CD4-positive, alpha-beta T cell treated with Interleukin-10 for 1 hour (primary cell): Measurements from ENCODE around the gene FBXL16.
A peak's percentile ranks its signal among the peaks of the same experiment; 100 is the strongest.

ENCODE experiments used
- DNase-seq: peaks from one replicate; pipeline ENCODE4 v3.0.0-alpha.2; 2020

FBXL16 gene

DNA sequence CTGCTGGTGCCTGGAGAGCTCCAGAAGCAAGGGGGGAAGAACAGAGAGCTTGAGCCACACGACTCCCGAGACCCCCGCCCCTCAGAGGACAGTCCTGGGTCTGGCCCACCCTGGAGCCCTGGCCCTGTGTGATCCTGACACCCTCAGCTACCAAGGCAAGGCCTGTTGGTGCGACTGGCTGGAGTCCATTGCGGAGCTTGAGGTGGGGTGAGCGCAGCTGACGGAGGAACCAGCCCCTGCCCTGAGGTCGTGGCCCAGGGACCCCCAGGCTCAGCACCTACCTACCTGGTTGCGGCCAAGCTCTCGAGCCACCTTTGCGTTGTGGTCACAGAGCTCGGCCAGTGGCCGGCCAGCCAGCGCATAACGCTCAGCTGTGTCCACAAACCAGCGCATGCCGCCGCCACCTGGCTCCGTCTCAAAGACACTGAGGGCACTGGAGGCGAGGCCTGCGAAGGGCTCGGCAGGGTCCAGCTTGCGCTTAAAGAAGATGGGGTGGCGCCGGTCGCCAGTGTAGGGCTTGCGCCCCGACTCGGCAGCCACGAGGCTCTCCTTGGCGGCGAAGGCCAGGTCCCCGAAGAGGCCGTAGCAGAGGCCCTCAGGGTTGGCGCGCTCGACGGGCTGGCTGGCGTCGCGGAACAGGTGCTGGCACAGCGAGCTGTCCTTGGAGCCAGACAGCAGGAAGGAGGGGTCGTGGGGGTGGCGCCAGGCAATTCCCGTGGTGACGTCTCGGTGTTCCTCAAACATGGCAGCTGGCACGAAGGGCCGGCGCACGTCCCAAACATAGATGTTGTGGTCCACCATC lies 18.9 kb downstream of the FBXL16 start:
- no peak for DNase-seq

DNA sequence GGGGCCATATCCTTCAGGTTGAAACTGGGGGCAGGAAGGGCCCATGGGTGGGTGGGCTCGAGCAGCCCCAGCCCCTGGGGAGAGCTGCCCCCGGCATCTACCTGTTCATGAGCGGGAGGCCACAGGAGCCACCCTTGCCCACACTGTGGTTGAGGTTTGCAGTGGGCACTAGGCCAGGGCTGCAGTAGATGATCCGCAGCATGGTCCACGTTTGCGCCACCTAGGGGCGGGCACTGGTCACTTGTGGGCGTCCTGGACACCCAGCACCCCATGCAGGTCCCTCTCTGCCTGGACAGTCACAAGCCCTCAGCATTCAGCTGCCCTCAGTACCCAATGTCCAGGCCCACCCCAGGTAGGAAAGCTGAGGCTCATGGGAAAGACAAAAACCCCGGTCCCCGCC lies 19.6 kb downstream of the FBXL16 start:
- no peak for DNase-seq

DNA sequence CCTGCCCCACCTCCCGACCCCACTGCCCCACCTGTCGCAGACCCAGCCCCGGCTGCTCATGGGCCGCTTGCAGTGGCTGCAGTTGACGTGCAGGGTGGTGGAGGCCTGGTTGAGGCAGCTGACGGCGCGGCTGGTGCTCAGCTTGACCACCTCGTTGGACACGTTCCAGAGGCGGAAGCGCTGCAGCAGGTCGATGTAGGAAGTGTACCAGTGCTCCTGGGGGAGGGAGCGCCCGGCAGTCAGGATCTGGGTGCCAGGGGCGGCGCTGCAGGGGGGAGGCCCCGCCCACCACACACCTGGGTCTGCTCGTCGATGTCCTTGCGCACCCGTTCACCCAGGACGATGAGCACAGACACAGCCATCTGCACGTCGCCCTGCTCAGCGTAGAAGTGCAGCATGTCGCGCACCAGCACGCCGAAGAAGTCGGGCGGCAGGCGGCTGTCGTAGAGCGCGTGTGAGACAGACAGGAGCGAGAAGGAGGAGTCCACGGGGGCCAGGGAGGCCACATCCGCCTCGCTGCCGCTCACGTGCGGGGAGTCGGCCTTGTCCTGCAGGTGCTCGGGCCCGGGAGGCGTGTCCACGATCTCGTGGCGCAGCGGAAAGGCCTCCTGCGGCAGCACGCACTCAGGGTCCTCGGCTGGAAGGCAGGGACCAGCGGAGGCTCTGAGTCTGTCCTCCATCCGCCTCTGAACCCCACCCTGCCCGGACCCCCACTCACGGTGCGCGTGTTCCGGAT lies 20.5 kb downstream of the FBXL16 start:
- no peak for DNase-seq

DNA sequence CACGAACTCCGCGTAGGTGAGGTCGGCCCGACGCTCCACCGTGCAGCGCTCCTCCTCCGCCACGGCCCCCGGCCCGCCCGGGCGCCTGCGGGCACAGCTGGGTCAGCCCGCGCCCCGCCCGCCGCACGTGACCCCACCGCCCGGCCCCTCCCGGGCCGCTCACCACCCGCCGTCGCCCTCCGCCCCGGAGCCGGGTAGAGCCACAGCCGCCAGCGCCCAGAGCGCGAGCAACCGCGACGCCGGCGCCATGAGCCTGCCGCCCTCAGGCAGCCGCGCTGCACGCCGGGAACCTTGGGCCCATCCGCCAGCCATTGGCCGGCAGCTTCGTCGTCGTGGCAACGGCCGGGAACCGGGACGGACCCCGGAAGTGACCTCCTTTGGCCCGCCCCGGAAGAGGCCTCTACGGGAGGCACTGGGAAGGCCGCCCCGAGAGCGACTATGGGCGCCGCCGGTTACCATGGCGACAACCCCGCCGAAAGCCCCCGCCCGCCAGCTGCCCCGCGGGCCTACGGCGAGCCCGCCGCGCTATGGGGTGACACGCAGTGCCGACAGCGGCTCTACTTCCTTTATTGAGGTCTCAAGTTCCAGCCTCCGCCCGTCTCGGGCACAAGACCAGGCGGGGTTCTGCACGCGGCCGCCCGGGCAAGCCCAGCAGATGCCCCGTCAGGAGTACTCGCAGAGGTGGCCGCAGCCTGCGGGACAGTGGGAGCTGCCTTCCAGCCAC lies 21.4 kb downstream of the FBXL16 start, which contains the start of gene JMJD8:
TSS of gene JMJD8 (minus strand) at position 264 of the 724 bp plus-strand sequence. CDS start at position 249, 15 bp downstream.
- DNase-seq: peak; percentile 98

DNA sequence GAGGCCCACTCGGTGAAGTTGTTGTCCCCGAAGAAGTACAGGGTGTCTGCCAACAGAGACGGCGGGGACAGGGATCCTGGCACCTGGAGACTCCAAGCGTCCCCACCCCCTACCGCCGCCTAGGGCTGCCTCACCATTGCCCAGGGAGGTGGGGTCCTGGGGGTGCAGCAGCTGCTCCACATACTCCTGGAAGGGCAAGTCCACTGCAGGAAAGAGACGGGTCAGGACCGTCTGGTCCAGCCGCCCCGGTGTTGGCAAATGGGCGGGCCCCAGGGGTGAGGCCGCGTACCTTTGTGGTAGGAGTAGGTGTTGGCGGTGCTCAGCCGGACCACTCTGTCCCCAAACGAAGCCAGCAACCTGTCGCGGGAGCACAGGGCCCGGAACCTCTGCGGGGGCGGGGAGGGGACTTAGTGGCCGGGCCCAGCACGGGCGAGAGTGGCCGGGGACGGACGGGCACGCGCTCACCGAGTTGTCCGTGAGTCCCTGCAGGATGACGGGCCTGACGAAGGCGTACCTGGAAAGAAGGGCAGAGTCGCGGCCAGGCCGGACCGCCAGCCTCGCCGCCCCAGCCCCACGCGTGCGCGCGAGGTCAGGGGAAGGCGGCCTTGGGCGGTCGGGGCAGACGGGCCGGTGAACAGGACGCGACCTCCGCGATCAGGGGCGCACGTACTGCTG lies 22.1 kb downstream of the FBXL16 start:
- no peak for DNase-seq

DNA sequence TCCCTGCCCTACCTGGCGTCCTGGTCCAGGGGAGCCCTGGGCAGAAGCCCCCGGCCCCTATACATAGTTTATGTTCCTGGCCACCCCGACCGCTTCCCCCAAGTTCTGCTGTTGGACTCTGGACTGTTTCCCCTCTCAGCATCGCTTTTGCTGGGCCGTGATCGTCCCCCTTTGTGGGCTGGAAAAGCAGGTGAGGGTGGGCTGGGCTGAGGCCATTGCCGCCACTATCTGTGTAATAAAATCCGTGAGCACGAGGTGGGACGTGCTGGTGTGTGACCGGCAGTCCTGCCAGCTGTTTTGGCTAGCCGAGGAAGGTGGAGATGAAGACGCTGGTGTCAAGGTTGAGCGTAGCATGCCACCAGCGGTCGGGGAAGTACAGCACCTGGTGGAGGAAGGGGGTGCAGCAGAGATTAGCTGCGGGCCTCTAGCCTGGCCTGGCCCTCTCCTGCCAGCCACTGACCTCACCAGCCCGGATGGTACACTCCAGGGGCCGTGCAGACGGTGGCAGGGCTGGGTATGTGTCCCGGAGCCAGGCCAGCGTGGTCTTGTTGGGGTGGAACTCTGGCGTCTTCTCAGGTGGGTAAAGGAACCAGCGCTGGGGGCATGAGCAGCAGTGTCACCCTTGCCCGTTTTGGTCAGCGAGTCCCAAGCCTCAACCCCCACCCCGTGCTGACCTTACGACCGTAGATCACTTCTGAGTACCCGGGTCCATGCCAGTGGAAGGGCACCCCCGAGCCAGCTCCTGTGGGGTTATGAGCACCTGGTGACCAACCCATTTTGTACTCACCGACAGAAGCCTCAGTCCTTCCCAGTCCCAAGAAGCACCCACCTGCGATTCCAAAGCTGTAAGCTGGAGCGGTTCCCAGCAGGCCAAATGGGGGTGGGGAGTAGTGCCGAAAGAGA lies 22.9 kb downstream of the FBXL16 start:
- no peak for DNase-seq

DNA sequence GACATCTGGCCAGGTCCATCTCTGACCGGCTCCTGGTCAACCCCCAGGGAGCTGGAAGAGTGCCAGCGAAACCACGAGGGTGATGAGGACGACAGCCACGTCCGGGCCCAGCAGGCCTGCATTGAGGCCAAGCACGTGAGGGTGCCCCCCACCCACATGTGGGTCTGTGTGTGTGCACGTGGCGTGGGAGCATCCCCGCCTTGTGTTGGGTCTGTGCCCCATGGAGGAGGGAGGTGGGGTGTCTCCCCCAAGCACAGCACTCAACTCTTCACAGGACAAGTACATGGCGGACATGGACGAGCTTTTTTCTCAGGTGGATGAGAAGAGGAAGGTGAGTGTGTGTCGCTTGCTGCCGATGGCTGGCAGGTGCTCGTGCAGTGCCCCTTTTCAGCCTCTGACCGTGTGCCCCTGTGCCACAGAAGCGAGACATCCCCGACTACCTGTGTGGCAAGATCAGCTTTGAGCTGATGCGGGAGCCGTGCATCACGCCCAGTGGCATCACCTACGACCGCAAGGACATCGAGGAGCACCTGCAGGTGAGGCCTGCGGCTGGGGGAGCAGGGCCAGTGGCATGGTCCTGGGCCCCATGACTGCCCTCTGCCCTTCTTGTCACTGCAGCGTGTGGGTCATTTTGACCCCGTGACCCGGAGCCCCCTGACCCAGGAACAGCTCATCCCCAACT lies 23.7 kb downstream of the FBXL16 start:
- DNase-seq: no peak

DNA sequence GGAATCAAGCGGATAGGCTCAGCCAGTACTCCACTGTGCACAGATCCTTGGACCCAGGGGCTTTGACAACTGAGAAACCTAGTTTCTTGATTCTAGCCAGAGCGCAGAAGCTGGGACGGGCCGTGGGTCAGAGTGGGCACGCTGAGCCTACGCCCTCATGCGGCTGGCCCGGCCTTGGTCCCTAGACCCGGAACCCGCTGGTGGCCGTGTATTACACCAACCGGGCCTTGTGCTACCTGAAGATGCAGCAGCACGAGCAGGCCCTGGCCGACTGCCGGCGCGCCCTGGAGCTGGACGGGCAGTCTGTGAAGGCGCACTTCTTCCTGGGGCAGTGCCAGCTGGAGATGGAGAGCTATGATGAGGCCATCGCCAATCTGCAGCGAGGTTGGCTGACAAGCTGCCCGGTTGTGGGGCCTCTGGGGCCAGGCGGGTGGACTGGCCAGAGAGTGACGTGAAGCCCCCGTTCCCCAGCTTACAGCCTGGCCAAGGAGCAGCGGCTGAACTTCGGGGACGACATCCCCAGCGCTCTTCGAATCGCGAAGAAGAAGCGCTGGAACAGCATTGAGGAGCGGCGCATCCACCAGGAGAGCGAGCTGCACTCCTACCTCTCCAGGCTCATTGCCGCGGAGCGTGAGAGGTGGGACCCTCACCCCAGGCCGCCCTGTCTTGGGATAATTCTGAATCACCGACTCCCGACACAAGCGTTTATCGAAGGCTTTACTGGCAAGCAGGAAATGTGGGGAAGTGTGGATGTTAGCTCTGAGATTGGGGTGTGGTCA lies 24.4 kb downstream of the FBXL16 start:
- DNase-seq: no peak

DNA sequence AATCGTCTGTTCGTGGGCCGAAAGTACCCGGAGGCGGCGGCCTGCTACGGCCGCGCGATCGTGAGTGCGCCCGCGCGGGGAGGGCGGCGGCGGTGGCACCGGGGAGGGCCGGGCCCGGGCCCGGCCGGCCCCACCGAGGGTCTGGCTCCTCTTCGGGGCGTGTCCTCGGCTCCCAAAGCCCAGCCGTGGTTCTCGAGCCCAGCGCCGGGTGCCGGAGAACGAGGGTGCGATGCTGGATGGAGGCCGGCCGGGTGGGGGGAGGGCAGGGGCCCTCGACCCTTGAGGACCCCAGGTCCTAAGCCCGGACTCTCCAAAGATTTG lies 25.0 kb downstream of the FBXL16 start:
- DNase-seq: no peak

DNA sequence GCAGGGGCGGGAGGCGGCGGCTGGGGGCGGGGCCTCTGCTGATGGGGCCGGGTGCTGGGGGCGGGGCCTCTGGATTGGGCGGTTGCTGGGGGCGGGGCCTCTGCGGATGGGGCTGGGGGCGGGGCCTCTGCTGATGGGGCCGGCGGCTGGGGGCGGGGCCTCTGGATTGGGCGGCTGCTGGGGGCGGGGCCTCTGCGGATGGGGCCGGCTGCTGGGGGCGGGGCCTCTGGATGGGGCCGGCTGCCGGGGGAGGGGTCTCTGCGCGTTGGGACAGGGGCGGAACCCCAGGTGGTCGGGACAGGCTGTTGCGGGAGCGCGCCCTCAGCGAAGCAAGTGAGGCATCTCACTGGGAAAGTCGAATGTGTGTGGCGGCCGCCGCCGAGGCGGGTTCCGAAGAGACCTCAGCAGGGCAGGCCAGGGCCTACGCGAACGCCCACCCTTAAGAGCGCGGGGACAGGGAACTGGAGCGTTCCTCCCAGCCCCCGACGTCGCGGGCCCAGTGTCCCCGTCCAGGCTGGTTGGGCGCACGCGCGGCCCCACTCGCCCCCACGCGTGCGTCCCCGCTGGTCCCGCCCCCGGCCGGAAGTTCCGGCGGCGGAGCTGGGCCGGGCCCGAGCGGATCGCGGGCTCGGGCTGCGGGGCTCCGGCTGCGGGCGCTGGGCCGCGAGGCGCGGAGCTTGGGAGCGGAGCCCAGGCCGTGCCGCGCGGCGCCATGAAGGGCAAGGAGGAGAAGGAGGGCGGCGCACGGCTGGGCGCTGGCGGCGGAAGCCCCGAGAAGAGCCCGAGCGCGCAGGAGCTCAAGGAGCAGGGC lies 25.6 kb downstream of the FBXL16 start, which contains the start of gene STUB1:
TSS of gene STUB1 (plus strand) at position 597 of the 811 bp plus-strand sequence. CDS start at position 713, 116 bp downstream.
- peak; percentile 88 for DNase-seq

DNA sequence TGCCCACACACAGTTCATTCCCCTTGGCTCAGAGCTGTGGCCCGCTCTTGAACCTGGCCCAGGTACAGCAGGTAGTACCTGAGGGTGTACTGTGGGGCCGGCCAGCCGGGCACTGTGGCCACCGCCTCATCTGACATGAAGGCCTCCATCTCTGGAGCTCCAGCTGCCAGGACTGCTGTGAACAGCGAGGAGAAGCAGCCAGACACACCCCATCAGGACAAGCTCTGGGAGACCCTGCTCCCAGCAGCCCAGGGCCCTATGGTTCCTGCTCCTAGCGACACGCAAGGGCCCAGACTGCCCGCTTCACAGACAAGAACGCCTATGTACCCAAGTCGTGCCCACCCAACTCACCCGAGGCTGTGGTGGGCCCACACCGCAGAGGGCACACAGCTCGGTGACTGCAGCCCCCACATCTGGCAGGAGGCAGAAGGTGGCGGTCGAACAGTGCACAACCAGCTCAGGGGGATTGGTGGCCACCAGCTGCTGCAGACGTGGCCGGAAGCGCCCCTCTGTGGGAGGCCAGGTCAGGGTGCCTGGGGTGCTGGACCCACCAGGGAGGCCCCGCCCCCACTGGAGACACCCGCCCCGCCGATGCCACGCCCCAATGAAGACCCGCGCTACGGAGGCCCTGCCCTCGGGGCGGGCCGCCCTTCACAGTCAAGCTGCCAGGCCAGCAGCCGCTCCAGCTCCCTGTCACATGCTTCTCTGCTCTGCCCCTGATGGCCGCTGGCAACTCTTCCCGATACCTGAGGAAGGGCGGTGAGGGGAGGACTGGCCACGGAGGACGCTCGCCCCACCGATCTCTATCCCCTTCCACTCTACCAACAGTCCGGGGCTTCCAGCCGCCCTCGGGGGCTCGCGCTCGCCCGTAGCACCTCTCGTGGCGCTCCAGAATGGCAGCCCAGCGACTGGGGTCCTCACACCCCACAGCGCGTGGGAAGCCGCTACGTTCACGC lies 26.5 kb downstream of the FBXL16 start:
- peak; percentile 63 for DNase-seq

DNA sequence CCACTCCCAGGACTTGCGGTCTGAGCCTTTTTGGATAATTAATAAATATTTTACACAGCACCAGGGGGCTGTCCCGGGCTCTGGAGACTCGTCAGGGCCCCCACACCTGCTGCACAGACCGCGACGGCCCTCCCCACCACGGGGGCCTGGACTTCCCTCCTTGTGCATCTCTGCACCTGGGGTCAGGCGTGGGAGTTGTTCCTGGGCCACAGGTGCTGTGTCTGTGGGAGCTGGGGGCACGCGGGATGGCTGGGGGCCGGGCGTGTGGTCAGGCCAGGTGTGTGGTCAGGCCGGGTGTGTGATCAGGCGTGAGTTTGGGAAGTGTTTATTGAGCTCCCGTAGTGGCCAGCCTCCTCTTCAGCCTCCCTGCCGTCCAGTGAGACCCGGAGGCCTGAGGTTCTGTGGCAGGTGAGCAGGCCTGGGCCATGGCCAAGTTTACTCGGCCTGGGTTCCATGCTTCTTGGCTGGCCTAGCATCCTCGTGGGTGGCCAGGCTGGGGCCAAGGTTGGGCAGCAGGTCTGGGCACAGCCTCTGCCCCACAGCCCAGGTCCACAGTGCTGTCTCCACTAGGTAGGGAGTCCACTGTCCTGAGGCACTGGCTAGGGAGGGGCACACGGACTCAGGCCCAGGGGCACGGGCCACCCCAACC lies 27.3 kb downstream of the FBXL16 start:
- DNase-seq: no peak

DNA sequence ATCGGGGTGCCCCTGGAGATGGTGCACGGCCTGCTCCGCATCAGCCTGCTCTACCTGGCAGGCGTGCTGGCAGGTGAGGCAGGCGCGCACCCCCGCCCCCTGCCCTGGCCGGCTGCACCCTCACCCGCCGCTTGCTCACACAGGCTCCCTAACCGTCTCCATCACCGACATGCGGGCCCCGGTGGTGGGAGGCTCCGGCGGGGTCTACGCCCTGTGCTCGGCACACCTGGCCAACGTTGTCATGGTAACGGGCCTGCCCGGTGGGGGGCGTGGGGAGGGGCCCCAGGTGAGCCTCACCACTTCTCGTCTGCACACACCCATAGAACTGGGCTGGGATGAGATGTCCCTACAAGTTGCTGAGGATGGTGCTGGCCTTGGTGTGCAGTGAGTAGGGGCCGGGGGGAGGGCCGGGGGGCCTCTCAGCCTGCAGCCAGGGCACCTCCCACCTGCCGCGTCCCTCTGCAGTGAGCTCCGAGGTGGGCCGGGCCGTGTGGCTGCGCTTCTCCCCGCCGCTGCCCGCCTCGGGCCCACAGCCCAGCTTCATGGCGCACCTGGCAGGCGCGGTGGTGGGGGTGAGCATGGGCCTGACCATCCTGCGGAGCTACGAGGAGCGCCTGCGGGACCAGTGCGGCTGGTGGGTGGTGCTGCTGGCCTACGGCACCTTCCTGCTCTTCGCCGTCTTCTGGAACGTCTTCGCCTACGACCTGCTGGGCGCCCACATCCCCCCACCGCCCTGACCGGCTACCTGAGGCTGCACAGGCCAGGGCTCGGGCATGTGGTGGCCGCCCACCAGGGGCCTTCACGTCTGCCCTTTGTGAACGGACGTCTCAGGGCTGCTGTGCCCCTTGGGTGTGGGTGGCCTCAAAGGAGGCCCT lies 28.0 kb downstream of the FBXL16 start:
- DNase-seq: no peak

DNA sequence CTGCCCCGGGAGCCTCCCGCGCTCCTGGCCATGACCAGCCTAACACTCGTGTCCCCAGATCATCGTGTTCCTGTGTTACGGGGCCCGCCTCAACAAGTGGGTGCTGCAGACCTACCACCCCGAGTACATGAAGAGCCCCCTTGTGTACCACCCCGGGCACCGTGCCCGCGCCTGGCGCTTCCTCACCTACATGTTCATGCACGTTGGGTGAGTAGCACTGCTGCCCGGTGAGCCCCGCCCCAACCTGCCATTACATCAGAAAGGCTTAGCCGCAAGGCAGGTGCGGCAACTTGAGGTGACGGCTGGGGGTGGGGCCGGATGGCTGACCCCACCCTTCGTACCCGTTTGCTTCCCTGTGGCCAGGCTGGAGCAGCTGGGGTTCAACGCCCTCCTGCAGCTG lies 28.7 kb downstream of the FBXL16 start:
- peak; percentile 58 for DNase-seq

DNA sequence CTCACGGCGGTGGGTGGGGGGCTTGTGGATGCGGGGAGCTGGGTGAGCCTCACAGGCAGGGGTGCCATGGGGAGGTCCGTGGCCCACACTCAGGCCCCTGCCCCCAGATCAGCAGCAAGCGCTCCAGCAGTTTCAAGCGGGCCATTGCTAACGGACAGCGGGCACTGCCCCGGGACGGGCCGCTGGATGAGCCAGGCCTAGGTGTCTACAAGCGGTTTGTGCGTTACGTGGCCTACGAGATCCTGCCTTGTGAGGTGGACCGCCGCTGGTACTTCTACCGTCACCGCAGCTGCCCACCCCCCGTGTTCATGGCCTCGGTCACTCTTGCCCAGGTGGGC lies 29.1 kb downstream of the FBXL16 start:
- no peak for DNase-seq

DNA sequence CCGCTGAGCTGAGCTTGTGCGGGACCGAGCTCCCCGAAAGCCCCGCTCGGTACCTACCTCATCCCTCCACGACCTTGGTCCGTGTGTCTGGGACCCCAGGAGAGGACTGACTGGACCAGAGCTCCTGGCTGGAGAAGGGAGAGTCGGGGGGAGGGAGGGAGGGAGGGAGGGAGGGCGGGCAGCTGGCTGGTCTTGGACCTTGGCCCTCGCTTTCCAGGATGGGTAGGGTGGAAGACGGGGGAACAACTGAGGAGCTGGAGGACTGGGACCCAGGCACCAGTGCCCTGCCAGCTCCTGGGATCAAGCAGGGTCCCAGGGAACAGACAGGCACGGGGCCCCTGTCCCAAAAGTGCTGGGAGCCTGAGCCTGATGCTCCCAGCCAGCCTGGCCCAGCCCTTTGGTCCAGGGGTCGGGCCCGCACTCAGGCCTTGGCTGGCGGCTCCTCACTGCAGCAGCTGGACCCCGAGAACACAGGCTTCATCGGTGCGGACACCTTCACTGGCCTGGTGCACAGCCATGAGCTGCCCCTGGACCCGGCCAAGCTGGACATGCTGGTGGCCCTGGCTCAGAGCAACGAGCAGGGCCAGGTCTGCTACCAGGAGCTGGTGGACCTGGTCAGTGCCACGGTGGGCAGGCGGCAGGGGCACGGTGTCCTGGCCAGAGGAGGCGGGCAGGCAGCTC lies 29.6 kb downstream of the FBXL16 start:
- DNase-seq: no peak
